ENCODE results near the gene ZNF593.

Gene ZNF593

GRCh38 chr1:26213335-26213905 lies 43.7 kb downstream of the ZNF593 start:
- DNase-seq = no peak

GRCh38 chr1:26215246-26215645 lies 45.5 kb downstream of the ZNF593 start:
- no peak for DNase-seq

- no peak for DNase-seq
Measured at GRCh38 chr1:26218906-26219494, 49.3 kb downstream of the ZNF593 start.

Data from activated CD8-positive, alpha-beta memory T cell treated with anti-CD3 and anti-CD28 coated beads, Interleukin-2, amount 50 U/mL, for 48 hours (primary cell).